Measurements from ENCODE around the gene PDIA6.

Gene PDIA6

DNA sequence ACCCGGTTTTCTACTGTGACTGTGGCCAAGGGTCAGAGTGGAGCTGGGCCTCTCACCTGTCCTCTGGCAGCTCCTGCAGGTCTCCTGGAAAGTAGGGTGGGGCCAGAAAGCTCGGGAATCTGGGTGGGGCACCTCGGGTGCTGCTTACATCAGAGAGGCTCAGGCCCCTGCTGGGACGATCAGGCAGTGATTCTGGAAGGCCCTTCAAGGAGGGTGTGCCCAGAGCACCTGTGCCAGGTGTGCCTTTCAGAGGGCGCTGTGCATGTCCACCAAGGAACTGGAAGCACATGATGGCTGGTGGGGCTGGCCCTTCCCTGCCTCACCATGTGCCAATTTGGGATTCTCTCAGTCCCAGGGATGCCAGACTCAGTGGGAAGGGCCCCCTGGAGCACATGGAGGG is 47.1 kb downstream of the PDIA6 start:
- no peaks in the 10 kb centered on the region for H3K4me1 ChIP-seq (ENCODE audit: low read depth, poor library complexity, severe bottlenecking)
- H3K9ac ChIP-seq: no peak overlapping the region
- H3K4me2 ChIP-seq: no peak overlapping the region
- H3K27ac ChIP-seq: no peak overlapping the region
- no peaks in the 10 kb centered on the region for H3K27me3 ChIP-seq (ENCODE audit: insufficient read depth, low read depth)
- H3K36me3 ChIP-seq (ENCODE audit: insufficient read depth): no peaks in the 10 kb centered on the region
- no peak for TF ChIP-seq CTCF (conservative IDR thresholded peaks at IDR 0.05; ENCODE audit: low read depth, low read length)
- no peaks in the 10 kb centered on the region for H4K20me1 ChIP-seq (ENCODE audit: insufficient read depth)
- H2AFZ ChIP-seq (ENCODE audit: low read depth): no peak overlapping the region
- no peaks in the 10 kb centered on the region for H3K79me2 ChIP-seq (ENCODE audit: insufficient read depth, low read depth)
- H3K4me3 ChIP-seq (IDR thresholded peaks at IDR 0.05; ENCODE audit: insufficient read depth, low read depth, low read length): no peak overlapping the region

GRCh38 chr2:10764896-10765295 is 47.7 kb downstream of the PDIA6 start:
- H3K36me3 ChIP-seq (ENCODE audit: insufficient read depth): no peaks in the 10 kb centered on the region
- no peak overlapping the region for H3K4me3 ChIP-seq (IDR thresholded peaks at IDR 0.05; ENCODE audit: insufficient read depth, low read depth, low read length)
- no peak overlapping the region for H3K9ac ChIP-seq
- TF ChIP-seq CTCF (conservative IDR thresholded peaks at IDR 0.05; ENCODE audit: low read depth, low read length): no peak
- H3K4me1 ChIP-seq (ENCODE audit: low read depth, poor library complexity, severe bottlenecking): no peaks in the 10 kb centered on the region
- H3K27ac ChIP-seq: no peak overlapping the region
- no peak overlapping the region for H3K4me2 ChIP-seq
- no peaks in the 10 kb centered on the region for H4K20me1 ChIP-seq (ENCODE audit: insufficient read depth)
- no peaks in the 10 kb centered on the region for H3K27me3 ChIP-seq (ENCODE audit: insufficient read depth, low read depth)
- H3K79me2 ChIP-seq (ENCODE audit: insufficient read depth, low read depth): no peaks in the 10 kb centered on the region
- H2AFZ ChIP-seq (ENCODE audit: low read depth): no peak overlapping the region

GRCh38 chr2:10764096-10764785 is 48.3 kb downstream of the PDIA6 start:
- no peaks in the 10 kb centered on the region for H3K27me3 ChIP-seq (ENCODE audit: insufficient read depth, low read depth)
- H3K36me3 ChIP-seq (ENCODE audit: insufficient read depth): no peaks in the 10 kb centered on the region
- no peak overlapping the region for H3K4me3 ChIP-seq (IDR thresholded peaks at IDR 0.05; ENCODE audit: insufficient read depth, low read depth, low read length)
- H3K4me1 ChIP-seq (ENCODE audit: low read depth, poor library complexity, severe bottlenecking): no peaks in the 10 kb centered on the region
- no peak overlapping the region for H2AFZ ChIP-seq (ENCODE audit: low read depth)
- H4K20me1 ChIP-seq (ENCODE audit: insufficient read depth): no peaks in the 10 kb centered on the region
- H3K27ac ChIP-seq: no peak overlapping the region
- no peak for TF ChIP-seq CTCF (conservative IDR thresholded peaks at IDR 0.05; ENCODE audit: low read depth, low read length)
- H3K4me2 ChIP-seq: no peak overlapping the region
- H3K79me2 ChIP-seq (ENCODE audit: insufficient read depth, low read depth): no peaks in the 10 kb centered on the region
- H3K9ac ChIP-seq: no peak overlapping the region

DNA sequence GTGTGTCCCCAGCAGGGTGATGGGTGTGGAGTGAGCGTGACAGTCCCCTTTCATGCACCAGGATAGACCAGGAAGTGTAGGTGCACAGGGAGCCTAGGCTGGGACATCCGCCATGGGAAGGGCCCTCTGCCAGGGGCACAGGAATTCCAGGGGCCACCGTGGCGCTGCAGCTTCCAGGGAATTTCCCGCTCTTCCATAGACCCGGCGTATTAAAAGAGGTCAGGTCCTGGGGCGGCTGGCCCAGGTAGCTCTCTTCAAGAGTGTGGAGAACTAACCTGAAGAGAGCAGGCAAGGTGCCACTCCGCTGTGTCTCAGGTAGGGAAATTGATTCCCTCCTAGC is 49.2 kb downstream of the PDIA6 start:
- Histone ChIP-seq H2AFZ (ENCODE audit: low read depth) (no peak overlapping the region), H3K9ac (no peak overlapping the region), H3K27ac (no peak overlapping the region), H3K4me3 (IDR thresholded peaks at IDR 0.05; ENCODE audit: insufficient read depth, low read depth, low read length) (no peak overlapping the region), H3K36me3 (ENCODE audit: insufficient read depth) (no peaks in the 10 kb centered on the region), H4K20me1 (ENCODE audit: insufficient read depth) (no peaks in the 10 kb centered on the region), H3K4me1 (ENCODE audit: low read depth, poor library complexity, severe bottlenecking) (no peaks in the 10 kb centered on the region), H3K4me2 (no peak overlapping the region), H3K27me3 (ENCODE audit: insufficient read depth, low read depth) (no peaks in the 10 kb centered on the region), H3K79me2 (ENCODE audit: insufficient read depth, low read depth) (no peaks in the 10 kb centered on the region)
- TF ChIP-seq CTCF (conservative IDR thresholded peaks at IDR 0.05; ENCODE audit: low read depth, low read length): no peak
